Osteoblast (primary cell): ENCODE results near the gene MBTPS1. TPM values are rescaled to one million over a fixed set of nuclear protein-coding genes. Genes with fewer than 3 reads are reported as not detected.

Source experiments
- DNase-seq: peaks from one replicate; pipeline ENCODE4 v3.0.0; 2011; ENCODE audit warnings: low spot score, mixed read lengths; ENCODE audit not compliant: insufficient read length; ENCODE audit errors: missing footprints
- H2AFZ ChIP-seq: 2 replicates; pipeline ENCODE4 v1.6.0; 2011; ENCODE audit warnings: mild to moderate bottlenecking, low read length
- H3K27ac ChIP-seq: 2 replicates; pipeline ENCODE4 v1.5.1; 2011; ENCODE audit warnings: mild to moderate bottlenecking, low read depth, low read length, moderate library complexity
- H3K27me3 ChIP-seq: 2 replicates; pipeline ENCODE4 v1.6.0; 2012; ENCODE audit warnings: mild to moderate bottlenecking, control low read depth, inconsistent platforms, low read length, moderate library complexity; ENCODE audit not compliant: insufficient read depth
- H3K36me3 ChIP-seq: 2 replicates; pipeline ENCODE4 v1.5.1; 2011; ENCODE audit warnings: mild to moderate bottlenecking, low read length, control low read depth, moderate library complexity; ENCODE audit not compliant: insufficient read depth
- H3K4me1 ChIP-seq: 2 replicates; pipeline ENCODE4 v1.5.1; 2011; ENCODE audit warnings: mild to moderate bottlenecking, low read length, control low read depth, moderate library complexity; ENCODE audit not compliant: insufficient read depth
- H3K4me2 ChIP-seq: 2 replicates; pipeline ENCODE4 v1.6.0; 2011; ENCODE audit warnings: mild to moderate bottlenecking, low read length; ENCODE audit not compliant: insufficient read depth
- H3K4me3 ChIP-seq: fragments of 200-600 bp; sonication (generic); 3 replicates; pipeline ENCODE4 v1.5.1; 2012; ENCODE audit warnings: mild to moderate bottlenecking, low read length, inconsistent platforms; ENCODE audit not compliant: insufficient read depth
- H3K79me2 ChIP-seq: 2 replicates; pipeline ENCODE4 v1.6.0; 2012; ENCODE audit warnings: mild to moderate bottlenecking, low read length, control low read depth, inconsistent platforms; ENCODE audit not compliant: insufficient read depth
- H3K9me3 ChIP-seq: 2 replicates; pipeline ENCODE4 v1.5.1; 2011; ENCODE audit warnings: low read depth, low read length, control low read depth
- H4K20me1 ChIP-seq: 2 replicates; pipeline ENCODE4 v1.6.0; 2012; ENCODE audit warnings: mild to moderate bottlenecking, low read length, control low read depth; ENCODE audit not compliant: insufficient read depth
- CTCF ChIP-seq: IDR thresholded peaks from 2 replicates; pipeline ENCODE4 v1.5.1; 2011; ENCODE audit warnings: mild to moderate bottlenecking, low read depth, low read length, moderate library complexity; ENCODE audit errors: extremely low read depth
- total RNA-seq: library from RNA; depleted of rRNA; stranded (reverse); fragments of >200 nt; gene quantifications from 2 replicates; pipeline ENCODE4 v1.2.3, GENCODE V29; 2012

Gene MBTPS1
- total RNA-seq, 1 donor: 114 TPM

GRCh38 chr16:84081446-84081989, 35.2 kb downstream of the MBTPS1 start:
- H3K9me3 ChIP-seq: no peaks in the 10 kb centered on the region
- no peak overlapping the region for H3K4me3 ChIP-seq
- H3K27me3 ChIP-seq: no peaks in the 10 kb centered on the region
- no peak overlapping the region for H3K27ac ChIP-seq
- no peaks in the 10 kb centered on the region for H3K4me1 ChIP-seq
- peaks cover 8% of the 10 kb centered on the region for H4K20me1 ChIP-seq
- TF ChIP-seq CTCF: no peak
- H3K4me2 ChIP-seq: no peak overlapping the region
- no peak for DNase-seq
- peaks cover 21% of the 10 kb centered on the region for H3K79me2 ChIP-seq
- no peak overlapping the region for H2AFZ ChIP-seq
- H3K36me3 ChIP-seq: peaks cover 51% of the 10 kb centered on the region

- H3K36me3 ChIP-seq: peaks cover 45% of the 10 kb centered on the region
- H4K20me1 ChIP-seq: peaks cover 8% of the 10 kb centered on the region
- no peak overlapping the region for H2AFZ ChIP-seq
- H3K4me2 ChIP-seq: no peak overlapping the region
- H3K4me1 ChIP-seq: no peaks in the 10 kb centered on the region
- no peaks in the 10 kb centered on the region for H3K27me3 ChIP-seq
- no peak overlapping the region for H3K4me3 ChIP-seq
- no peak overlapping the region for H3K27ac ChIP-seq
- no peak for TF ChIP-seq CTCF
- DNase-seq: no peak
- H3K9me3 ChIP-seq: no peaks in the 10 kb centered on the region
- H3K79me2 ChIP-seq: peaks cover 21% of the 10 kb centered on the region
These were observed 35.9 kb downstream of the MBTPS1 start for GRCh38 chr16:84080813-84081212.

- Histone ChIP-seq H3K4me1 (no peaks in the 10 kb centered on the region), H3K4me2 (no peak overlapping the region), H3K4me3 (no peak overlapping the region), H3K79me2 (peaks cover 21% of the 10 kb centered on the region), H3K36me3 (peaks cover 45% of the 10 kb centered on the region), H3K27ac (no peak overlapping the region), H3K27me3 (no peaks in the 10 kb centered on the region), H2AFZ (no peak overlapping the region), H3K9me3 (no peaks in the 10 kb centered on the region), H4K20me1 (peaks cover 8% of the 10 kb centered on the region)
- TF ChIP-seq CTCF: no peak
- DNase-seq: peak; percentile 81
These were observed 36.4 kb downstream of the MBTPS1 start for GRCh38 chr16:84080378-84080777.

GRCh38 chr16:84079664-84080063, 37.1 kb downstream of the MBTPS1 start:
- Histone ChIP-seq H3K79me2 (peaks cover 21% of the 10 kb centered on the region), H3K9me3 (no peaks in the 10 kb centered on the region), H3K27me3 (no peaks in the 10 kb centered on the region), H4K20me1 (peaks cover 8% of the 10 kb centered on the region), H3K27ac (no peak overlapping the region), H3K4me3 (no peak overlapping the region), H2AFZ (no peak overlapping the region), H3K36me3 (peaks cover 51% of the 10 kb centered on the region), H3K4me2 (no peak overlapping the region), H3K4me1 (no peaks in the 10 kb centered on the region)
- peak; percentile 42 for DNase-seq
- no peak for TF ChIP-seq CTCF
